ENCODE results near the gene RFX3. TPM values are rescaled to one million over a fixed set of nuclear protein-coding genes. Genes with fewer than 3 reads are reported as not detected.

The RFX3 gene
- total and polyA plus RNA-seq, 2 of the 13 experiments (the other 11 are each of a cell fraction or from before 2014, with no cell fraction given): 2.7 to 5.3 TPM

DNA sequence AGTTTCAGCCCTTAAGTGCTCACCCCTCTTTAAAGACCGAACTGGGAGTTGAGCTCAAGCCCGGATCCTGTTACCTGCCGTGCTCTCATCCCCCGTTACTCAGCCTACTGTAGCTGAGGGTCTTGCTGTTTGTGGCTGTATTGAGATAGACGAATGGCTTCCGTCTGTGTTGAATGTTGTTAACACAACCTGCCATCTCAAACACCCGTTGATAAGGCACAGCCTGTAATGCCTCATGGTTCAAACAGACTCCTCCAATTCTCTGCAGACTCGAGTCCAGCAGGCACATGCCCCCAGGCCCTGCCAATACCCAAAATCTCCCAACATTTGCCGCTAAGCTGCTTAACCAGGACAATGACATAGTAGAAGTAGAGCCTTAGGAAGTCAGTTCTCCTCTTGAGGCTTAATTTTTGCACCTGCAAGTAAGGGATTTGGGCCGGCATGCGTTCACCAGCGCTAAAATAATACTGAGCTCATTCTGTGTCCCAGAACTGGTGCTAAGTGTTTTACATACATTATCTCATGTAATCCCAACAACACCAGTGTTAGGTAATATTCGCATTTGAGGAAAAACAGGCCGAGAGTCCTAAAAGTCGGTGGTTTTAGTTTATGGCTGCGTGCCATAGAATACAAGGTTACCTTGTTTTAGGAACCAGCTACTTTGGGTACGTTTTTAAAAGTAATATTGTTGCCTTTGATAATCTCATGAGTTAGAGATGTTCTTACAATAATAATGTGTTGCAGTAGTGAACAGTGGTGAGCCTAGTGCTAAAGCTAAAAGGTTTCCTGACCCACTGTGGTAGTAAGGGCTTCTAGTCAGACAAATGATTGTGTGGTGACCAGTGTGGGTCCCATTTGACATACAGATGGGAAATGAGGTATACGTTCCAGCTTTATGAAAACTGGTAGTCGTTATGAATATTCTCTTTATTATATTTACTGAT lies 1.5 kb upstream of the RFX3 start (continued):
- TF ChIP-seq ARID4A (CRISPR knock-in tag; IDR thresholded peaks at IDR 0.05; ENCODE audit: borderline replicate concordance) (no peak), TFDP1 (CRISPR knock-in tag; IDR thresholded peaks at IDR 0.05; ENCODE audit: borderline replicate concordance) (0 out of 2 replicates have a peak, but pooled peaks have one; percentile 17), JUND (CRISPR knock-in tag; IDR thresholded peaks at IDR 0.05) (no peak), MAZ (IDR thresholded peaks at IDR 0.05; ENCODE audit: borderline replicate concordance, low read depth, low read length) (no peak), MAZ (CRISPR knock-in tag; IDR thresholded peaks at IDR 0.05; ENCODE audit: low read depth) (no peak), ZNF891 (CRISPR knock-in tag; IDR thresholded peaks at IDR 0.05) (no peak), FOXM1 (CRISPR knock-in tag; IDR thresholded peaks at IDR 0.05) (no peak), ZC3H4 (CRISPR knock-in tag; IDR thresholded peaks at IDR 0.05; ENCODE audit: borderline replicate concordance) (0 out of 2 replicates have a peak, but pooled peaks have one; percentile 75), ZNF761 (CRISPR knock-in tag; conservative IDR thresholded peaks at IDR 0.05) (no peak), EED (CRISPR knock-in tag; IDR thresholded peaks at IDR 0.05) (no peak), NFE2L1 (CRISPR knock-in tag; IDR thresholded peaks at IDR 0.05; ENCODE audit: borderline replicate concordance) (no peak), ZNF251 (CRISPR knock-in tag; IDR thresholded peaks at IDR 0.05) (0 out of 2 replicates have a peak, but pooled peaks have one; percentile 4)
- TF ChIP-seq, protein P1, sequence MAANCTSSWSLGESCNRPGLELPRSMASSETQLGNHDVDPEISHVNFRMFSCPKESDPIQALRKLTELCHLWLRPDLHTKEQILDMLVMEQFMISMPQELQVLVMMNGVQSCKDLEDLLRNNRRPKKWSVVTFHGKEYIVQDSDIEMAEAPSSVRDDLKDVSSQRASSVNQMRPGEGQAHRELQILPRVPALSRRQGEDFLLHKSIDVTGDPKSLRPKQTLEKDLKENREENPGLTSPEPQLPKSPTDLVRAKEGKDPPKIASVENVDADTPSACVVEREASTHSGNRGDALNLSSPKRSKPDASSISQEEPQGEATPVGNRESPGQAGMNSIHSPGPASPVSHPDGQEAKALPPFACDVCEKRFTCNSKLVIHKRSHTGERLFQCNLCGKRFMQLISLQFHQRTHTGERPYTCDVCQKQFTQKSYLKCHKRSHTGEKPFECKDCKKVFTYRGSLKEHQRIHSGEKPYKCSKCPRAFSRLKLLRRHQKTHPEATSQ (CRISPR knock-in tag; IDR thresholded peaks at IDR 0.05; ENCODE audit: borderline replicate concordance): peak; percentile 4; the same call in 1 of the 2 replicates
- TF ChIP-seq, protein P2, sequence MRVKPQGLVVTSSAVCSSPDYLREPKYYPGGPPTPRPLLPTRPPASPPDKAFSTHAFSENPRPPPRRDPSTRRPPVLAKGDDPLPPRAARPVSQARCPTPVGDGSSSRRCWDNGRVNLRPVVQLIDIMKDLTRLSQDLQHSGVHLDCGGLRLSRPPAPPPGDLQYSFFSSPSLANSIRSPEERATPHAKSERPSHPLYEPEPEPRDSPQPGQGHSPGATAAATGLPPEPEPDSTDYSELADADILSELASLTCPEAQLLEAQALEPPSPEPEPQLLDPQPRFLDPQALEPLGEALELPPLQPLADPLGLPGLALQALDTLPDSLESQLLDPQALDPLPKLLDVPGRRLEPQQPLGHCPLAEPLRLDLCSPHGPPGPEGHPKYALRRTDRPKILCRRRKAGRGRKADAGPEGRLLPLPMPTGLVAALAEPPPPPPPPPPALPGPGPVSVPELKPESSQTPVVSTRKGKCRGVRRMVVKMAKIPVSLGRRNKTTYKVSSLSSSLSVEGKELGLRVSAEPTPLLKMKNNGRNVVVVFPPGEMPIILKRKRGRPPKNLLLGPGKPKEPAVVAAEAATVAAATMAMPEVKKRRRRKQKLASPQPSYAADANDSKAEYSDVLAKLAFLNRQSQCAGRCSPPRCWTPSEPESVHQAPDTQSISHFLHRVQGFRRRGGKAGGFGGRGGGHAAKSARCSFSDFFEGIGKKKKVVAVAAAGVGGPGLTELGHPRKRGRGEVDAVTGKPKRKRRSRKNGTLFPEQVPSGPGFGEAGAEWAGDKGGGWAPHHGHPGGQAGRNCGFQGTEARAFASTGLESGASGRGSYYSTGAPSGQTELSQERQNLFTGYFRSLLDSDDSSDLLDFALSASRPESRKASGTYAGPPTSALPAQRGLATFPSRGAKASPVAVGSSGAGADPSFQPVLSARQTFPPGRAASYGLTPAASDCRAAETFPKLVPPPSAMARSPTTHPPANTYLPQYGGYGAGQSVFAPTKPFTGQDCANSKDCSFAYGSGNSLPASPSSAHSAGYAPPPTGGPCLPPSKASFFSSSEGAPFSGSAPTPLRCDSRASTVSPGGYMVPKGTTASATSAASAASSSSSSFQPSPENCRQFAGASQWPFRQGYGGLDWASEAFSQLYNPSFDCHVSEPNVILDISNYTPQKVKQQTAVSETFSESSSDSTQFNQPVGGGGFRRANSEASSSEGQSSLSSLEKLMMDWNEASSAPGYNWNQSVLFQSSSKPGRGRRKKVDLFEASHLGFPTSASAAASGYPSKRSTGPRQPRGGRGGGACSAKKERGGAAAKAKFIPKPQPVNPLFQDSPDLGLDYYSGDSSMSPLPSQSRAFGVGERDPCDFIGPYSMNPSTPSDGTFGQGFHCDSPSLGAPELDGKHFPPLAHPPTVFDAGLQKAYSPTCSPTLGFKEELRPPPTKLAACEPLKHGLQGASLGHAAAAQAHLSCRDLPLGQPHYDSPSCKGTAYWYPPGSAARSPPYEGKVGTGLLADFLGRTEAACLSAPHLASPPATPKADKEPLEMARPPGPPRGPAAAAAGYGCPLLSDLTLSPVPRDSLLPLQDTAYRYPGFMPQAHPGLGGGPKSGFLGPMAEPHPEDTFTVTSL (CRISPR knock-in tag; IDR thresholded peaks at IDR 0.05; ENCODE audit: borderline replicate concordance): 0 out of 2 replicates have a peak, but pooled peaks have one; percentile 44

Measured in HepG2 (cell line).